Progenitor cell of endocrine pancreas (in vitro differentiated cells): ENCODE results near the gene HCFC1R1. TPM values are rescaled to one million over a fixed set of nuclear protein-coding genes. Genes with fewer than 3 reads are reported as not detected.
A peak's percentile ranks its signal among the peaks of the same experiment; 100 is the strongest.

Experiments
- DNase-seq: peaks from one replicate; pipeline ENCODE4 v3.0.0; 2021; ENCODE audit warnings: low spot score; ENCODE audit not compliant: unreplicated experiment
- H3K27ac Mint-ChIP-seq: 2 replicates; pipeline ENCODE4 v1.8.0; 2021; ENCODE audit warnings: mild to moderate bottlenecking, moderate library complexity, mixed read lengths
- H3K27me3 Mint-ChIP-seq: 2 replicates; pipeline ENCODE4 v1.8.0; 2021; ENCODE audit warnings: mixed read lengths
- H3K36me3 Mint-ChIP-seq: 2 replicates; pipeline ENCODE4 v1.8.0; 2022; ENCODE audit warnings: mixed read lengths; ENCODE audit not compliant: insufficient read depth
- H3K4me1 Mint-ChIP-seq: 2 replicates; pipeline ENCODE4 v1.8.0; 2021; ENCODE audit warnings: low read depth, mixed read lengths
- H3K4me3 Mint-ChIP-seq: 2 replicates; pipeline ENCODE4 v1.8.0; 2021; ENCODE audit warnings: low read depth, mild to moderate bottlenecking, moderate library complexity, mixed read lengths
- H3K9me3 Mint-ChIP-seq: 2 replicates; pipeline ENCODE4 v1.8.0; 2021; ENCODE audit warnings: low read depth, mixed read lengths
- total RNA-seq: library from RNA; stranded (reverse); gene quantifications from 2 replicates; pipeline ENCODE4 v1.2.1, GENCODE V29; 2021
- TF ChIP-seq, protein P1 (sequence below): fragments of 200-600 bp; sonication (generic); IDR thresholded peaks from one replicate; pipeline ENCODE4 v1.5.0; 2021; ENCODE audit warnings: antibody characterized with exemption, mild to moderate bottlenecking; ENCODE audit not compliant: unreplicated experiment

Gene HCFC1R1
- total RNA-seq, 1 donor from 2014 or later: 22.4 TPM

DNA sequence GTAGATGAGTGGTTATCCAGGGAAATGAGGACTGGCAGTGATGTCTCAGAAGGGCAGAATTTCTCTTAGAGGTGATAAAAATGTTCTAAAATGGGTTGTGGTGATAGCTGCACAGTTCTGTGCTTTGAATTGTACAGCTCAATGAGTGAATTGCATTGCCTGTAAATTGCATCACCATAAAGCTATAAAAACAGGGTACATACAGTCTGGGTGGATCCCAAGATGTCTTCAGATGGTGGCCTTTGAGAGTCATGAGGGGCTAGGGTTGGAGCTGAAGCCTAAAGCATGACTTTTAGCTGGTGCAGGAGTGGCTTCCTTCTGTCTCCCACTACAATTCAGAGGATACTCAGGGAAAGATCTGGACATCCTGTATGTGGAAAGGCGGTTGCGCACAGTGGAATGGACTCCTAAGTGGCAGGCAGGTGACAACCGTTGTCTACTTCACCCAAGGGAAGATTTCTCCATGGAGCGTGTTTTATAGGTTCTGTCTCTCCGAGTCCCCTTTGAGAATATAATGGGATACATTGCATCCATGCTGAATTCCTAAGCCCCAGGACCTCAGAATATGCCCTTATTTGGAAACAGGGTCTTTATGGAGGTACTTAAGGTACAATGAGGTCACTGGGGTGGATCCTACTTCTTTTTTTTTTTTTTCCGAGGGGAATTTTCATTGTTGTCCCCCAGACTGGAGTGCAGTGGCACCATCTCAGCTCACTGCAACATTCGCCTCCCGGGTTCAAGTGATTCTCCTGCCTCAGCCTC lies 40.1 kb upstream of the HCFC1R1 start:
- Mint-ChIP-seq H3K36me3 (no peaks in the 10 kb centered on the region), H3K4me3 (no peak overlapping the region), H3K4me1 (peaks cover 5% of the 10 kb centered on the region), H3K27ac (no peak overlapping the region), H3K9me3 (no peaks in the 10 kb centered on the region), H3K27me3 (peaks cover 21% of the 10 kb centered on the region)
- TF ChIP-seq, protein P1, sequence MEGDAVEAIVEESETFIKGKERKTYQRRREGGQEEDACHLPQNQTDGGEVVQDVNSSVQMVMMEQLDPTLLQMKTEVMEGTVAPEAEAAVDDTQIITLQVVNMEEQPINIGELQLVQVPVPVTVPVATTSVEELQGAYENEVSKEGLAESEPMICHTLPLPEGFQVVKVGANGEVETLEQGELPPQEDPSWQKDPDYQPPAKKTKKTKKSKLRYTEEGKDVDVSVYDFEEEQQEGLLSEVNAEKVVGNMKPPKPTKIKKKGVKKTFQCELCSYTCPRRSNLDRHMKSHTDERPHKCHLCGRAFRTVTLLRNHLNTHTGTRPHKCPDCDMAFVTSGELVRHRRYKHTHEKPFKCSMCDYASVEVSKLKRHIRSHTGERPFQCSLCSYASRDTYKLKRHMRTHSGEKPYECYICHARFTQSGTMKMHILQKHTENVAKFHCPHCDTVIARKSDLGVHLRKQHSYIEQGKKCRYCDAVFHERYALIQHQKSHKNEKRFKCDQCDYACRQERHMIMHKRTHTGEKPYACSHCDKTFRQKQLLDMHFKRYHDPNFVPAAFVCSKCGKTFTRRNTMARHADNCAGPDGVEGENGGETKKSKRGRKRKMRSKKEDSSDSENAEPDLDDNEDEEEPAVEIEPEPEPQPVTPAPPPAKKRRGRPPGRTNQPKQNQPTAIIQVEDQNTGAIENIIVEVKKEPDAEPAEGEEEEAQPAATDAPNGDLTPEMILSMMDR: no peak
- no peak for DNase-seq

DNA sequence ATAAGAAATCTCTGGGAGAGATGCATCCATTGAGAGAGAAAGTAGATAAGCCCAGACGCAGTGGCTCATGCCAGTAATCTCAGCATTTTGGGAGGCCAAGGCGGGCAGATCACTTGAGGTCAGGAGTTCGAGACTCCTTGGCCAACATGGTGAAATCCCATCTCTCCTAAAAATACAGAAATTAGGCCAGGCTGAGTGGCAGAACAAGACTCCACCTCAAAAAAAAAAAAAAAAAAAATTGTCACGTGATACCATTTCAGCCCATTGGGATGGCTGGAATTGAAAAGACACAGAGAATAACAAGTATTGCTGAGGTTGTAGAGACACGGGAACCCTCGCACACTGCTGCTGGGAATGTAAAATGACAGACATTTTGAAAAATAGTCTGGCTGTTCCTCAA lies 38.8 kb upstream of the HCFC1R1 start:
- H3K27me3 Mint-ChIP-seq: peaks cover 23% of the 10 kb centered on the region
- peaks cover 5% of the 10 kb centered on the region for H3K4me1 Mint-ChIP-seq
- no peaks in the 10 kb centered on the region for H3K36me3 Mint-ChIP-seq

DNA sequence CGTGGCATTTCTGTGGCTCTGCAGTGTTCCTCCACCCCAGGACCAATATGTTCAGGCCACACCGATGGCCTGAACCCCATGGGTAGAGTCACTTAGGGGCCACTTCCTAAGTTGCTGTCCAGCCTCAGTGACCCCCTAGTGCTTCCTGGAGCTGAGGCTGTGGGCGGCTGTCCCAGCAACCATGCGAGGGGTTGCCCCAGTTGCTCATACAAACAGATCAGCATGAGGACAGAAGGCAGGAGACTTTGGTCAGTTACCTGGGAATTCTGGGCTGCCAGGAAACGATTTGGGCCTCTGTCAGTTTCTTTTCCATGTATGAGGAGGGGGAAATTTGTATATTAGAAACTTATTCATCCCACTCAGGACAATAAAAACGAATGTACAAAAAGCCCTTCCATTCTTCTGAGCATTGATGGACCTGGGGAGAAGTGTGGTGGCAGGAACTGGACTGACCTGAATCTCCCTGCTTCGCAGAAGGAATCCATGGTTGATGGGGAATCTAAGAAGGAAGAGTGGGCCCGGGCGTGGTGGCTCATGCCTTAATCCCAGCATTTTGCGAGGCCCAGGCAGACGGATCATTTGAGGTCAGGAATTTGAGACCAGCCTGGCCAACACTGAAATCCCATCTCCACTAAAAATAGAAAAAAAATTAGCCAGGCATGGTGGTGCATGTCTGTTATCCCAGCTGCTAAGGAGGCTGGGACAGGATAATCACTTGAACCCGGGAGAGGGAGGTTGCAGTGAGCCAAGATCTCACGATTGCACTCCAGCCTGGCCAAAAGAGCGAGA lies 36.8 kb upstream of the HCFC1R1 start:
- Mint-ChIP-seq H3K27me3 (peaks cover 27% of the 10 kb centered on the region), H3K36me3 (peaks cover 2% of the 10 kb centered on the region), H3K27ac (no peak overlapping the region), H3K4me1 (peaks cover 5% of the 10 kb centered on the region), H3K4me3 (peak overlapping the region; percentile 69), H3K9me3 (no peaks in the 10 kb centered on the region)
- DNase-seq: no peak
- TF ChIP-seq, protein P1: no peak

More for the DNA sequence above, 38.8 kb upstream of the HCFC1R1 start:
- H3K27ac Mint-ChIP-seq: no peak overlapping the region
- no peaks in the 10 kb centered on the region for H3K9me3 Mint-ChIP-seq
- TF ChIP-seq, protein P1: no peak
- DNase-seq: no peak
- H3K4me3 Mint-ChIP-seq: no peak overlapping the region

DNA sequence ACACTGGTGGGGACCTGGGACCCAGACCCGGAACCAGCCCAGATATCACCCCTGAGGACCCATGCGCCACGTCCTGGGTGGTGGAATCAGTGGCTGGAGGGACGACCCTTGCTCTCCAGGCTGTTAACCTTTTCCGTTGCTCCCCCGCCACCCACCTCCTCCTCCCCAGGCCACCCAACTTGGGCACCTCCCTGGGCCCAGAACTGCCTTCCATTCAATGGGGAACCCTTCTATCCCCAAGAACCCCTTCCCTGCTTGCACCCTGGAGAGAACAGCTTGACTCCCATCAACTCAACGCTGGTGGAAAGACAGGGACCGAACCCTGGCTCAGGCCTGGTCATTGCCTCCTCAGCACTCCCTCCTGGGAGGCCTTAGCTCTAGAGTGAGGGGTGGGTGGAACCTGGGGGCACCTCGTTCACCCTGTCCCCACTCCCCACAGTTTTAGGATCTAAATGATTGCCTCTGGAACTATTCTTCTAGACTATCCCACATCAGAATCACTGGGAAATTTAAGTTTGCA lies 36.0 kb upstream of the HCFC1R1 start:
- no peaks in the 10 kb centered on the region for H3K9me3 Mint-ChIP-seq
- peak overlapping the region; percentile 69 for H3K4me3 Mint-ChIP-seq
- peaks cover 28% of the 10 kb centered on the region for H3K27me3 Mint-ChIP-seq
- no peak for DNase-seq
- H3K4me1 Mint-ChIP-seq: peaks cover 5% of the 10 kb centered on the region
- H3K36me3 Mint-ChIP-seq: peaks cover 4% of the 10 kb centered on the region
- TF ChIP-seq, protein P1: no peak
- peak overlapping the region; percentile 90 for H3K27ac Mint-ChIP-seq

DNA sequence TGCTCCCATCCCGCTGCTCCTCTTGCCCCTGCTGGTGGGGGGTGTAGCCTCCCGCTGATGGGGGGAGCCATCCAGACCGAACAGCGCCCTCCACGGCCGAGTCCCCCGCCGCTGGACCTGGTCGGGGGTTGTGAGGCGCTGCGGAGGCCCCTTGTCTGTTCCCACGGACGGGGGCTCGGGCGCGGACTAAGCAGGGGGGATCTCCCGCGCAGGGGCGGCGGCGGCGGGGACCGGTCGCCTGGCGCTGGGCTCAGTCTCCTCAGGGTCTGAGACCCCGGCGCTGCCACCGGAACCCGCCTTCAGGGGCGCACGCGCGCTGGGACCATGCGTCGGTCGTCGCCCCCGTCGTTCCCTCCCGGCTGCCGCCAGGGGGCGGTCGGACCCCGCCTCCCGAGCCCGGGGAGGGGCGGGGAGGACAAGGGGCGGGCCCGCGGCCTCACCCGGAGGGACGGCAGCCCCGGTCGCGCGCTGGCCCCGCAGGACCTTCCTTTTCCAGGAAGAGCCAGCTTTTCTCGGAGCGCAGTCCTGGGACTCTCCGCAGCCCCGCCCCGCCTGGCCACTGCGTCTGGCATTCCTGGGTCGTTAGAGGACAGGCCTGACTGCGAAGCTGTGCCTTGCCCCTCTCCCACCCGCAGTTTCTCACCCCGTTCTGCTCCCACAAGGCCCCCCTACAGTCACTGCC lies 35.4 kb upstream of the HCFC1R1 start:
- Mint-ChIP-seq H3K4me3 (peak overlapping the region; percentile 80), H3K9me3 (no peaks in the 10 kb centered on the region), H3K27ac (peak overlapping the region; percentile 90), H3K27me3 (peaks cover 30% of the 10 kb centered on the region), H3K4me1 (peaks cover 5% of the 10 kb centered on the region), H3K36me3 (peaks cover 5% of the 10 kb centered on the region)
- peak; percentile 94 for DNase-seq
- TF ChIP-seq, protein P1: peak; percentile 91
